GM23338 (cell line): ENCODE results near the gene PTCD2.

Source experiments
- CREB1 ChIP-seq: fragments of 250-450 bp; sonication (Bioruptor Pico); IDR thresholded peaks from 2 replicates; pipeline ENCODE4 v1.5.0; 2020; ENCODE audit warnings: low read depth, mild to moderate bottlenecking, moderate library complexity
- CTCF ChIP-seq, 2 experiments: fragments of 200-600 bp in 1 of 2; sonication (generic) in 1 of 2; conservative IDR thresholded peaks; 2 replicates each; pipeline versions ENCODE4 v1.5.1 to v1.6.1; 2016 to 2017; ENCODE audit warnings: antibody characterized with exemption in 2 of 2, low read depth in 2 of 2, mild to moderate bottlenecking in 2 of 2, moderate library complexity in 1 of 2
- ETS1 ChIP-seq: IDR thresholded peaks from 2 replicates; pipeline ENCODE4 v1.6.1; 2016; ENCODE audit warnings: antibody characterized with exemption
- EZH2 ChIP-seq: fragments of 200-600 bp; sonication (generic); IDR thresholded peaks from one replicate; pipeline ENCODE4 v1.8.0; 2017; ENCODE audit warnings: antibody characterized with exemption, mild to moderate bottlenecking, low read depth; ENCODE audit not compliant: unreplicated experiment
- EZH2phosphoT487 ChIP-seq: fragments of 200-600 bp; sonication (generic); IDR thresholded peaks from one replicate; pipeline ENCODE4 v1.8.1; 2018; ENCODE audit warnings: antibody characterized with exemption; ENCODE audit not compliant: unreplicated experiment
- JUNB ChIP-seq: IDR thresholded peaks from one replicate; pipeline ENCODE4 v1.6.1; 2016; ENCODE audit warnings: antibody characterized with exemption; ENCODE audit not compliant: unreplicated experiment
- NANOG ChIP-seq: IDR thresholded peaks from 2 replicates; pipeline ENCODE4 v1.6.1; 2016; ENCODE audit warnings: antibody characterized with exemption, borderline replicate concordance
- POLR2AphosphoS5 ChIP-seq: IDR thresholded peaks from 2 replicates; pipeline ENCODE4 v1.6.1; 2016; ENCODE audit warnings: antibody characterized with exemption, low read depth
- REST ChIP-seq: IDR thresholded peaks from one replicate; pipeline ENCODE4 v1.6.1; 2018; ENCODE audit warnings: antibody characterized with exemption; ENCODE audit not compliant: unreplicated experiment
- STAT1 ChIP-seq: IDR thresholded peaks from one replicate; pipeline ENCODE4 v1.6.1; 2016; ENCODE audit warnings: antibody characterized with exemption; ENCODE audit not compliant: unreplicated experiment
- ZNF114 ChIP-seq: fragments of 250-450 bp; sonication (Bioruptor Pico); IDR thresholded peaks from 2 replicates; pipeline ENCODE4 v1.5.0; 2020; ENCODE audit warnings: mild to moderate bottlenecking, moderate library complexity
- ZNF331 ChIP-seq: fragments of 250-450 bp; sonication (Bioruptor Pico); IDR thresholded peaks from 2 replicates; pipeline ENCODE4 v1.5.0; 2020; ENCODE audit warnings: low read depth, mild to moderate bottlenecking, moderate library complexity
- ZNF462 ChIP-seq: fragments of 250-450 bp; sonication (Bioruptor Pico); IDR thresholded peaks from 2 replicates; pipeline ENCODE4 v1.5.0; 2020; ENCODE audit warnings: mild to moderate bottlenecking, moderate library complexity

GRCh38 chr5:72387985-72388384 lies 67.8 kb downstream of the PTCD2 start:
- TF ChIP-seq CTCF (conservative IDR thresholded peaks at IDR 0.05; ENCODE audit: low read depth in 2 of 2) = no peak
- no peak for TF ChIP-seq EZH2phosphoT487
- TF ChIP-seq ETS1 = no peak
- no peak for TF ChIP-seq POLR2AphosphoS5
- TF ChIP-seq CREB1 (CRISPR knock-in tag) = no peak
- no peak for TF ChIP-seq EZH2
- no peak for TF ChIP-seq REST
- TF ChIP-seq JUNB = no peak
- TF ChIP-seq ZNF114 (CRISPR knock-in tag) = no peak
- no peak for TF ChIP-seq ZNF331
- no peak for TF ChIP-seq NANOG
- TF ChIP-seq STAT1 = no peak
- no peak for TF ChIP-seq ZNF462 (CRISPR knock-in tag)
